Immature natural killer cell (primary cell): ENCODE results near the gene DIP2B. TPM values are rescaled to one million over a fixed set of nuclear protein-coding genes. Genes with fewer than 3 reads are reported as not detected.
A peak's percentile ranks its signal among the peaks of the same experiment; 100 is the strongest.
"Not testable (repeated sequence)": the region's sequence is repeated elsewhere in the genome, so short reads cannot be mapped to it uniquely, and the experiment has no call there.

Experiments used
- DNase-seq, 3 donors: peaks; one replicate each; pipeline ENCODE4 v3.0.0; 2022; ENCODE audit warnings: mixed read lengths in 1 of 3
- H3K27ac Mint-ChIP-seq, 6 donors: one replicate each; pipeline ENCODE4 v1.8.0; 2020; ENCODE audit warnings: mixed read lengths in 6 of 6, mild to moderate bottlenecking in 5 of 6, inconsistent platforms in 4 of 6, moderate library complexity in 3 of 6
- H3K27me3 Mint-ChIP-seq, 3 donors: one replicate each; pipeline ENCODE4 v1.8.0; 2020 to 2021; ENCODE audit warnings: low read depth in 3 of 3, mild to moderate bottlenecking in 3 of 3, mixed read lengths in 3 of 3, moderate library complexity in 3 of 3, inconsistent platforms in 1 of 3
- H3K36me3 Mint-ChIP-seq, 3 donors: one replicate each; pipeline ENCODE4 v1.8.0; 2020; ENCODE audit warnings: mixed read lengths in 3 of 3, inconsistent platforms in 2 of 3, mild to moderate bottlenecking in 2 of 3
- H3K4me1 Mint-ChIP-seq, 2 donors: one replicate each; pipeline ENCODE4 v1.8.0; 2020; ENCODE audit warnings: inconsistent platforms in 2 of 2, mild to moderate bottlenecking in 2 of 2, mixed read lengths in 2 of 2, moderate library complexity in 1 of 2
- H3K4me3 Mint-ChIP-seq, 5 donors: one replicate each; pipeline ENCODE4 v1.8.0; 2020; ENCODE audit warnings: mild to moderate bottlenecking in 5 of 5, mixed read lengths in 5 of 5, inconsistent platforms in 3 of 5, moderate library complexity in 3 of 5
- H3K9me3 Mint-ChIP-seq, 6 donors: one replicate each; pipeline ENCODE4 v1.8.0; 2020; ENCODE audit warnings: mild to moderate bottlenecking in 6 of 6, mixed read lengths in 6 of 6, inconsistent platforms in 4 of 6, moderate library complexity in 3 of 6
- polyA plus RNA-seq, 3 donors: library from polyadenylated mRNA; unstranded; fragments of 300-500 nt; fragmentation: Illumina TruSeq; gene quantifications; one replicate each; pipeline ENCODE4 v1.2.3, GENCODE V29; 2021

The DIP2B gene
- polyA plus RNA-seq, 3 donors from 2014 or later: 2.0 to 7.2 (median 3.4) TPM

DNA sequence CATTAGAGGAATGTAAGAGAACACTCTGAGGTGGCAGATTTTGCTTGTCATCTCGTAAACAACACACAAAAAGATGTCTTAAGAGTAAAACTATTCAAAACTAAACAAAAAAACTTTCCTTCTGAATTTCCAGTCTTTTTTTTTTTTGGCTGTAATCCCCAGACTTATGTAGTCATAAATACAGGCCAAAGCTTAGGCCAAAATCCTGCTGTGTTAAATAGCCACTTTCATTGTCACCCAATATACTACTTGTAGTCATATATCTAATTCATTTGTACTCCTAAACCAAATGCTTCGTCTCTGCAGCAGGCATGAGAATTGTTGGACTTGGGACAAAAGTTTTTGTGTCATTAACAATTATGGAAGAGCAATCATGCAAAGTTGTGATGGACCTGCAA is 155.6 kb downstream of the DIP2B start:
- H3K27ac Mint-ChIP-seq: no peak overlapping the region
- peaks cover 4 to 20% (median 9%) of the 10 kb centered on the region in 3 donors for H3K36me3 Mint-ChIP-seq
- DNase-seq: no peak
- H3K27me3 Mint-ChIP-seq: no peaks in the 10 kb centered on the region
- no peak overlapping the region for H3K4me3 Mint-ChIP-seq
- no peaks in the 10 kb centered on the region for H3K9me3 Mint-ChIP-seq
- H3K4me1 Mint-ChIP-seq: peaks cover 0 to 7% of the 10 kb centered on the region in 2 donors

DNA sequence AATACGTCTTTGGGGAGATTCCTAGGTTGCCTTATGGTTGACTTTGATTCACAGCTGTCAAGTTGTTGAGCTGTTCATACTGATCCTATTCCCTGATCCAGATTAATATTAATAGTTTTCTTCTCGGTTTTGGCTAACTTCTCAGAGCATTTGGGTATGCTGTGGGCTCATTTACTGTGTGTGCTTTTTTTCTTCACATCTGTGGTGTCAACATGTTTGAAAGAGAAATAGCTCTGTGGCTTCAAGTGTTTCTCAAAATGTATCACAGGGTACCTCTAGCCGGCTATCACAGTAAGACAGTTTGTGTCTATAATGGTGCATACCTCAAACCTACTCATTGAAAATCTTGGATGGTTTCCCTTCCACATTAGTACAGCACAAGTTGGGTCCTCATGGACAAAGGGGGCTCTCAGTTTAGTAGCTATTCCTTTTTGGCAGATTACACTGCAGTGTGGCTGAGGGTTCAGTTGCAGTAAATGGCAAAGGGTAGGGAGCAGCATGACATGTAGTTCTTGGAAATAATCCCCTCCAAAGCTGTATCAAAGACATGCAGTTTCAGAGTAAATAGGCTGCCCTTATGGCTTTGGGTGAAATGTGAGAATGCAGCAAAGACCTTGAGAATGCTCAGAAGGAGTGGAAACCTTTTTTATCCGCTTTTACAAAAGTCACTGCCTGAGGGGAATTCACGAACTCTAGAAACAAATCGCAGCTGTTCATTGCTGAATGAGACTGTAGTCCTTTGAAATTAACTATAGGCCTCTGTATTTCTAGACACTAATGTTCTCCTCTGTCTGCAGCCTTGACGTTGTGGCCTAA is 156.7 kb downstream of the DIP2B start:
- no peak overlapping the region for H3K4me3 Mint-ChIP-seq
- no peaks in the 10 kb centered on the region for H3K27me3 Mint-ChIP-seq
- H3K4me1 Mint-ChIP-seq: peaks cover 0 to 6% of the 10 kb centered on the region in 2 donors
- no peaks in the 10 kb centered on the region for H3K9me3 Mint-ChIP-seq
- H3K36me3 Mint-ChIP-seq: peaks cover 4 to 20% (median 9%) of the 10 kb centered on the region in 3 donors
- no peak for DNase-seq
- no peak overlapping the region for H3K27ac Mint-ChIP-seq

DNA sequence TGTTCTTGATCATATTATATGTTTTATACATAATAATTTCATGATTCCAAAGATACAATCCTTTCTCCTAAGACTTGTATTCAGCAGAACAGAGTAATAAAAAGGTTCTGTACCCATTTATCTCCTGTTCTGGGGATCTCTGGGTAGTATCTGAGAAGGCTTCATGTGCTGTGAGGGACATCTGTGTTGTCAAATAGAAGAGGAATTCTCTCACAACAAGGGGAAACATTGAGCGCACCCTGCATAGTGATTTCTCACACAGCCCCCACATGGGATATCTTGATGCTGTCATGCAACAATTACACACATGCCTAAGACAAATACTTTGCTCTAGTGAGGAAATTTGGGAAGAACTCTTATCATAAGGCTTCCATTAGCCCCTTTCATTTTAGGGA is 157.3 kb downstream of the DIP2B start:
- peaks cover 4 to 20% (median 9%) of the 10 kb centered on the region in 3 donors for H3K36me3 Mint-ChIP-seq
- H3K27ac Mint-ChIP-seq: no peak overlapping the region
- no peak overlapping the region for H3K4me3 Mint-ChIP-seq
- H3K27me3 Mint-ChIP-seq: no peaks in the 10 kb centered on the region
- DNase-seq: no peak
- H3K9me3 Mint-ChIP-seq: no peaks in the 10 kb centered on the region
- H3K4me1 Mint-ChIP-seq: peaks cover 0 to 6% of the 10 kb centered on the region in 2 donors

DNA sequence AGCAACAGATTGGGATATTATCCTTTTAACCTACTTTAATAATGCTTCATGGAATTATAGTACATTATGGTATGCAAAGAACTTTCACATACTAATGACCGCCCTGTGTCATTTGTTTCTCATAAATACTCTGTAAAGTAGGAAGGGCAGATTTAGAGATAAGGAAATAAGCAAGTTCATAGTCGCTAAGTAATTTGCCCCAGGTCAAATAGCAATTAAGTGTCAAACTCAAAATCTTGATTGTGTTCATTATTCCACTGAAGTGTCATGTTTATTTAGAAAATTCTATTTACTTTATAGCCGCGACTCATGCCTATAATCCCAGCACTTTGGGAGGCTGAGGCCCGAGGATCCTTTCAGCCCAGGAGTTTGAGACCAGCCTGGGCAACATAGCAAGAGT is 160.4 kb downstream of the DIP2B start:
- DNase-seq: no peak
- Mint-ChIP-seq H3K36me3 (peaks cover 4 to 6% (median 5%) of the 10 kb centered on the region in 3 donors), H3K27ac (no peak overlapping the region), H3K4me3 (no peak overlapping the region), H3K9me3 (no peaks in the 10 kb centered on the region), H3K27me3 (no peaks in the 10 kb centered on the region), H3K4me1 (no peaks in the 10 kb centered on the region)

DNA sequence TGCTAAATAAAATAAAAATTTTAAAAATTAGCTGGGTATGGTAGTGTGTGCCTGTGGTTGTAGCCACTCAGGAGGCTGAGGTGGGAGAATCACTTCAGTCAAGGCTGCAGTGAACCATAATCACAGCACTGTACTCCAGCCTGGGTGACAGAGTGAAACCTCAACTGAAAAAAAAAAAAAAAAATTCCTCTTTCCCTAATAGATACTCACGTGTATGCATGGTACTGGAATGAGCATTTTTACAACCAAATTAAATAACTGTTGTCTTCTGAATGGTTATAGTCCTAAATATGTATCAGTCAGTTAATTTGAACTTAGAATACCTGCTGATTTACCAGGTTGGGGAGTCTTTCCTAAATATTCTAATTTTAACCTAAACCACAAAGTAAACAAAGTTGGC is 160.8 kb downstream of the DIP2B start:
- peaks cover 2 to 3% (median 3%) of the 10 kb centered on the region in 3 donors for H3K36me3 Mint-ChIP-seq
- H3K27ac Mint-ChIP-seq: peak overlapping the region in 1 of 6 donors; percentile 34
- no peak overlapping the region for H3K4me3 Mint-ChIP-seq

GRCh38 chr12:50666023-50666422 is 161.2 kb downstream of the DIP2B start:
- no peak for DNase-seq
- H3K4me3 Mint-ChIP-seq: no peak overlapping the region
- H3K27me3 Mint-ChIP-seq: no peaks in the 10 kb centered on the region
- no peaks in the 10 kb centered on the region for H3K4me1 Mint-ChIP-seq
- H3K9me3 Mint-ChIP-seq: no peaks in the 10 kb centered on the region
- H3K36me3 Mint-ChIP-seq: peaks cover under 1 to 4% (median 3%) of the 10 kb centered on the region in 3 donors
- H3K27ac Mint-ChIP-seq: peak overlapping the region in 1 of 6 donors; percentile 34

More for the DNA sequence above, 160.8 kb downstream of the DIP2B start:
- no peaks in the 10 kb centered on the region for H3K9me3 Mint-ChIP-seq
- no peaks in the 10 kb centered on the region for H3K27me3 Mint-ChIP-seq
- DNase-seq: no peak
- H3K4me1 Mint-ChIP-seq: no peaks in the 10 kb centered on the region

GRCh38 chr12:50672158-50672557 is 167.4 kb downstream of the DIP2B start:
- no peak for DNase-seq
- Mint-ChIP-seq H3K36me3 (peaks cover 8 to 18% (median 15%) of the 10 kb centered on the region in 3 donors), H3K27ac (no peak overlapping the region), H3K9me3 (no peaks in the 10 kb centered on the region), H3K27me3 (no peaks in the 10 kb centered on the region), H3K4me1 (no peaks in the 10 kb centered on the region), H3K4me3 (no peak overlapping the region)

- Mint-ChIP-seq H3K4me1 (no peaks in the 10 kb centered on the region), H3K27me3 (no peaks in the 10 kb centered on the region), H3K36me3 (peaks cover 8 to 31% (median 16%) of the 10 kb centered on the region in 3 donors), H3K9me3 (no peaks in the 10 kb centered on the region), H3K4me3 (no peak overlapping the region), H3K27ac (no peak overlapping the region)
- no peak for DNase-seq
Measured at GRCh38 chr12:50676756-50677155, 172.0 kb downstream of the DIP2B start.

GRCh38 chr12:50677858-50678257 is 173.1 kb downstream of the DIP2B start:
- no peak overlapping the region for H3K27ac Mint-ChIP-seq

GRCh38 chr12:50678650-50679365 is 174.0 kb downstream of the DIP2B start:
- Mint-ChIP-seq H3K4me1 (no peaks in the 10 kb centered on the region), H3K36me3 (peaks cover 9 to 37% (median 16%) of the 10 kb centered on the region in 3 donors), H3K4me3 (no peak overlapping the region), H3K27ac (no peak overlapping the region), H3K27me3 (no peaks in the 10 kb centered on the region), H3K9me3 (no peaks in the 10 kb centered on the region)
- no peak for DNase-seq

More at GRCh38 chr12:50677858-50678257, 173.1 kb downstream of the DIP2B start:
- Mint-ChIP-seq H3K9me3 (no peaks in the 10 kb centered on the region), H3K4me1 (no peaks in the 10 kb centered on the region), H3K27me3 (no peaks in the 10 kb centered on the region), H3K4me3 (no peak overlapping the region), H3K36me3 (peaks cover 8 to 35% (median 16%) of the 10 kb centered on the region in 3 donors)
- no peak for DNase-seq

DNA sequence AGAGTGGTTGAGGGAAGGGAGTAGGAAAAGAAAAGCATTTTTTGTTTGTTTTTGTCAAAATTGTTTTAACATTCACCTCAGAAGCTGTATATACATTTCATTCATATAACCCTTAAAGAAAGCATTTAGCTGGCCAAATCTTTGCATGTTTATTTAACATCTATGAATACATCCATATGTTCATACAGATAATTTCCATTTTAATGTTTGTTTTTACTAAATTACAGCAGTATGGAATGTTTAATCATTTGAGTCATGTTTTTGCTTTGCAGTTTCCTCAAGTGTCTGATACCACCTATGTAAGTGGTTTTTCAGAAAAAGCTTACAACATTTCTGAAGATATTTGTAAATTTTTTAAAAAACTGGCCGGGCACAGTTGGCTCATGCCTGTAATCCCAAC is 174.8 kb downstream of the DIP2B start:
- Mint-ChIP-seq H3K9me3 (no peaks in the 10 kb centered on the region), H3K36me3 (peaks cover 11 to 38% (median 16%) of the 10 kb centered on the region in 3 donors), H3K27ac (no peak overlapping the region), H3K27me3 (no peaks in the 10 kb centered on the region), H3K4me3 (no peak overlapping the region), H3K4me1 (no peaks in the 10 kb centered on the region)
- DNase-seq: no peak

DNA sequence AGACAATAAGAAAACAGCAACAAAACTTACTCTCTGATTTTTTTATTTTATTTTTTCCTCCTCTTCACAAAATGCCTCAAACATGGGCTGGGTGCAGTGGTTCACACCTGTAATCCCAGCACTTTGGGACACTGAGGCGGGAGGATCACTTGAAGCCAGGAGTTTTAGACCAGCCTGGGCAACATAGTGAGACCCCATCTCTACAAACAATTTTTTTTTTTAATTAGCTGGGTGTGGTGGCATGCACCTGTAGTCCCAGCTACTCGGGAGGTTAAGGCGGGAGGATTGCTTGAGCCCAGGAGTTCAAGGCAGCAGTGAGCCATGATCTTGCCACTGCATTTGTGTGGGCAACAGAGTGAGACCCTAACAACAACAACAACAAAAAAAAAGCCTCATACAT is 176.3 kb downstream of the DIP2B start:
- not testable (repeated sequence) for H3K9me3 Mint-ChIP-seq

DNA sequence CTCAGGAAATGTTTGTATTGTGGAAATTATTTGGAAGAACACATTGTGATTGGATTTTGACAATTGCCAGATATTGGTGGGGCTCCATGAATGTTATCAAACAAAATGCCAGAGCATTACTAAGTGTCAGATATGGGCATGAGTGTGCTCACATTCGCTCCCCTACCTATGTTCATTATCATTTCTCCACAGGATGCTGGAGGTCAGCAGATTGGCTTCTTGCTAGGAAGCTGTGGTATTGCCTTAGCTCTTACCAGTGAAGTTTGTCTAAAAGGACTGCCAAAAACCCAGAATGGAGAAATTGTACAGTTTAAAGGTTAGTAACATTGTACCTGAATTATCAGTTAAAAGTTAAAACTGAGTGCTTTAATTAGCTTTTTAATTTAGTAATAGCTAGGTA is 180.9 kb downstream of the DIP2B start:
- no peak overlapping the region for H3K27ac Mint-ChIP-seq
- H3K36me3 Mint-ChIP-seq: peaks cover 15 to 40% (median 20%) of the 10 kb centered on the region in 3 donors
- no peak overlapping the region for H3K4me3 Mint-ChIP-seq
- no peaks in the 10 kb centered on the region for H3K4me1 Mint-ChIP-seq
- no peaks in the 10 kb centered on the region for H3K27me3 Mint-ChIP-seq
- H3K9me3 Mint-ChIP-seq: no peaks in the 10 kb centered on the region
- no peak for DNase-seq

More for the DNA sequence above, 176.3 kb downstream of the DIP2B start:
- DNase-seq, H3K4me3 Mint-ChIP-seq, H3K27me3 Mint-ChIP-seq, H3K4me1 Mint-ChIP-seq, H3K27ac Mint-ChIP-seq: not testable (repeated sequence)
- H3K36me3 Mint-ChIP-seq: peaks cover 11 to 40% (median 13%) of the 10 kb centered on the region in 3 donors

- Mint-ChIP-seq H3K27ac (no peak overlapping the region), H3K27me3 (no peaks in the 10 kb centered on the region), H3K4me1 (no peaks in the 10 kb centered on the region), H3K4me3 (no peak overlapping the region), H3K9me3 (no peaks in the 10 kb centered on the region), H3K36me3 (peaks cover 15 to 40% (median 20%) of the 10 kb centered on the region in 3 donors)
- no peak for DNase-seq
Measured at GRCh38 chr12:50686406-50686805, 181.6 kb downstream of the DIP2B start.
